Left ventricle myocardium inferior (tissue), 1 donor: ENCODE data around the gene FCN2. TPM values are rescaled to one million over a fixed set of nuclear protein-coding genes. Genes with fewer than 3 reads are reported as not detected.

ENCODE experiments used
- DNase-seq: peaks from one replicate; pipeline ENCODE4 v3.0.0-alpha.2; 2020
- H3K27ac ChIP-seq: fragments of 200-600 bp; replicated peaks from 2 replicates; pipeline ENCODE4 v1.8.0; 2021
- H3K27me3 ChIP-seq: fragments of 200-600 bp; 2 replicates; pipeline ENCODE4 v1.8.0; 2021; ENCODE audit warnings: low read depth
- H3K36me3 ChIP-seq: fragments of 200-600 bp; 2 replicates; pipeline ENCODE4 v1.8.0; 2021
- H3K4me1 ChIP-seq: fragments of 200-600 bp; 2 replicates; pipeline ENCODE4 v1.8.0; 2021
- H3K4me3 ChIP-seq: fragments of 200-600 bp; 2 replicates; pipeline ENCODE4 v1.8.0; 2021; ENCODE audit warnings: mild to moderate bottlenecking, moderate library complexity
- H3K9me3 ChIP-seq: fragments of 200-600 bp; replicated peaks from 2 replicates; pipeline ENCODE4 v1.8.0; 2021
- CTCF ChIP-seq: fragments of 200-600 bp; IDR thresholded peaks from 2 replicates; pipeline ENCODE4 v1.8.0; 2021; ENCODE audit warnings: antibody characterized with exemption, mild to moderate bottlenecking, borderline replicate concordance
- intact Hi-C: fragments of 100-400 bp; cut with micrococcal nuclease; formaldehyde crosslinking; loops from one replicate; pipeline ENCODE4 v1.11.0; 2022
- total RNA-seq: library from RNA; stranded (reverse); fragmentation: NEBNext Ultra II Directional; extraction: Animal tissue kit (Norgen Biotek cat#: 25700); gene quantifications from one replicate; pipeline ENCODE4 v1.2.1, GENCODE V29; 2021
- donor health status: DM: no; HTN: yes; CAD: no; lungs with severe emphysema.

FCN2 gene
- total RNA-seq, 1 donor from 2014 or later, result not detected

GRCh38 chr9:134923466-134923865, 42.9 kb downstream of the FCN2 start:
- H3K27me3 ChIP-seq, result peaks cover 4% of the 10 kb centered on the region
- H3K27ac ChIP-seq, result no peak overlapping the region
- H3K4me1 ChIP-seq, result peaks cover under 1% of the 10 kb centered on the region
- H3K9me3 ChIP-seq, result peaks cover 22% of the 10 kb centered on the region
- no peak overlapping the region for H3K4me3 ChIP-seq
- no peaks in the 10 kb centered on the region for H3K36me3 ChIP-seq
- intact Hi-C loops, result no loop called here
- TF ChIP-seq CTCF, result no peak
- no peak for DNase-seq

- peaks cover 10% of the 10 kb centered on the region for H3K4me1 ChIP-seq
- intact Hi-C loops, result no loop called here
Measured at GRCh38 chr9:134925011-134925511, 44.5 kb downstream of the FCN2 start.

GRCh38 chr9:134928436-134929192, 48.0 kb downstream of the FCN2 start:
- DNase-seq, result no peak
- H3K9me3 ChIP-seq, result no peaks in the 10 kb centered on the region
- peak overlapping the region; percentile 51 for H3K27ac ChIP-seq
- peaks cover 10% of the 10 kb centered on the region for H3K4me1 ChIP-seq
- TF ChIP-seq CTCF, result no peak
- intact Hi-C loops, result no loop called here
- peaks cover 33% of the 10 kb centered on the region for H3K27me3 ChIP-seq
- no peak overlapping the region for H3K4me3 ChIP-seq
- no peaks in the 10 kb centered on the region for H3K36me3 ChIP-seq

More at GRCh38 chr9:134925011-134925511, 44.5 kb downstream of the FCN2 start:
- H3K27me3 ChIP-seq, result peaks cover 18% of the 10 kb centered on the region
- H3K9me3 ChIP-seq, result peaks cover 6% of the 10 kb centered on the region
- no peak for DNase-seq
- no peak for TF ChIP-seq CTCF
- no peak overlapping the region for H3K4me3 ChIP-seq
- no peaks in the 10 kb centered on the region for H3K36me3 ChIP-seq
- no peak overlapping the region for H3K27ac ChIP-seq

- intact Hi-C loops, result no loop called here
- Histone ChIP-seq H3K27ac (peak overlapping the region; percentile 51), H3K9me3 (no peaks in the 10 kb centered on the region), H3K27me3 (peaks cover 33% of the 10 kb centered on the region), H3K36me3 (no peaks in the 10 kb centered on the region), H3K4me1 (peaks cover 10% of the 10 kb centered on the region), H3K4me3 (no peak overlapping the region)
- TF ChIP-seq CTCF, result no peak
- DNase-seq, result peak; percentile 49
Measured at GRCh38 chr9:134929193-134930158, 48.9 kb downstream of the FCN2 start.

- peaks cover 34% of the 10 kb centered on the region for H3K27me3 ChIP-seq
- H3K9me3 ChIP-seq, result no peaks in the 10 kb centered on the region
- intact Hi-C loops, result no loop called here
- DNase-seq, result no peak
- no peaks in the 10 kb centered on the region for H3K36me3 ChIP-seq
- peaks cover 10% of the 10 kb centered on the region for H3K4me1 ChIP-seq
- no peak overlapping the region for H3K4me3 ChIP-seq
- TF ChIP-seq CTCF, result no peak
- H3K27ac ChIP-seq, result no peak overlapping the region
Measured at GRCh38 chr9:134930398-134930797, 49.8 kb downstream of the FCN2 start.
